22Rv1 (cell line): ENCODE measurements around the gene EPS8L3.
"Not testable (repeated sequence)": the region's sequence is repeated elsewhere in the genome, so short reads cannot be mapped to it uniquely, and the experiment has no call there.

Source experiments
- CTCF ChIP-seq: fragments of 450-650 bp; IDR thresholded peaks from 2 replicates; pipeline ENCODE4 v1.5.1; 2017; ENCODE audit warnings: mild to moderate bottlenecking
- ZFX ChIP-seq: fragments of 450-650 bp; IDR thresholded peaks from 2 replicates; pipeline ENCODE4 v1.6.1; 2017; ENCODE audit warnings: antibody characterized with exemption, borderline replicate concordance

- not testable (repeated sequence) for TF ChIP-seq CTCF, ZFX
Measured at GRCh38 chr1:109711593-109712320, 52.0 kb downstream of the EPS8L3 start, which contains the start of gene GSTM5.
